Measurements from ENCODE around the gene SNRNP40.
A peak's percentile ranks its signal among the peaks of the same experiment; 100 is the strongest.

SNRNP40 gene

GRCh38 chr1:31230378-31230777 lies 66.2 kb downstream of the SNRNP40 start:
- no peak for DNase-seq (ENCODE audit: low spot score)

- no peak for DNase-seq (ENCODE audit: low spot score)
These were observed 67.6 kb downstream of the SNRNP40 start for GRCh38 chr1:31228986-31229385.

DNA sequence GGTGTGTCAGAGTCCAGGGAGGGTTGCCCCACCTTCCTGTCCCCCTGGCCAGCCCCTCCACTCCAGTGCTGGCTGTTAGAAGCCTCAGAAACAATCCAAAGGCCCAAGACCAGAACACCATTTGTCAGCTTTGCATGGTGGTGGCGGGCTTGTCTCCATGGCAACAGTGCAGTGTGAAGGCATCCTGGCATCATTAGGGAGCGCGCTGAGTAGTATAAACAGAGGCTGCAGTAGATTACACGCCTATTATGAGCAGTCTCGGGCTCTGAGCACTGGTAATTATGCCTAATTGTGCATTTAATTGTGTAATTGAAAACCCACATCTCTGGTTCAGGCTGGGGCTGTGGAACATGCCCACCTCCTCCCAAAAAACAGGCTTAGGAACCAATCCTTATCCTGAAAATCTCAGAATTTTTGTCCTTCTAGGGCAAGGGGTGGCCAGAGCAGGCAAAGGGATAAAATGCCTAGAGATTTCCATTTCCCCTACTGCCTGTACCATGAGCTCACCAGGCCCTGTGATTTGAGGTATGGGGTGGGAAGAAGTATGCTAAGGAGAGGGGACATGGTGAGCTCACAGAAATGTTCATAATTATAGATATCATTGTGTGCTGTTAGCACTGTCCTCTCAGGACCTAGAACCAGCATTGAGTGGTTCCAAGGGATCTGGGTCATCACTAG lies 68.6 kb downstream of the SNRNP40 start:
- no peak for DNase-seq (ENCODE audit: low spot score)

GRCh38 chr1:31224068-31224467 lies 72.5 kb downstream of the SNRNP40 start:
- no peak for DNase-seq (ENCODE audit: low spot score)

DNA sequence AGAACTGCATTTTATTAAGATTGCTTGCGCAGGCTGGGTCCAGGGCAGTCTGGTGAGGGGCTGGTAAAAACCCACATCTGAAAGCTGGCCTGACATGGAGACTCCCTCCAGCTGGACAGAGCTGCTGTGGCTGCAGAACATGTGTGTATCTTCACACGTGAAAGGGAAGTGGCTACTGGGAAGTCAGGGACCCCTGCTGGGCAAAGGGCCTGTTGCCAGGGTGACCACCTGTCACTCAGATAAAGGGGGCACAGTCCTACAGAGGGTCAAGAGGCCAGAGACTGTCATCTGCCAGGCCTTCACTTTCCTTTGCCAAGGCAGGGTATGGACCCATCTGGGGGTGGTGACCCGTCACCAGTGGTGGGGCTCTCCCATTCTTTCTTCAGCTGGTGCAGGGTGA lies 74.4 kb downstream of the SNRNP40 start:
- DNase-seq (ENCODE audit: low spot score): no peak

DNA sequence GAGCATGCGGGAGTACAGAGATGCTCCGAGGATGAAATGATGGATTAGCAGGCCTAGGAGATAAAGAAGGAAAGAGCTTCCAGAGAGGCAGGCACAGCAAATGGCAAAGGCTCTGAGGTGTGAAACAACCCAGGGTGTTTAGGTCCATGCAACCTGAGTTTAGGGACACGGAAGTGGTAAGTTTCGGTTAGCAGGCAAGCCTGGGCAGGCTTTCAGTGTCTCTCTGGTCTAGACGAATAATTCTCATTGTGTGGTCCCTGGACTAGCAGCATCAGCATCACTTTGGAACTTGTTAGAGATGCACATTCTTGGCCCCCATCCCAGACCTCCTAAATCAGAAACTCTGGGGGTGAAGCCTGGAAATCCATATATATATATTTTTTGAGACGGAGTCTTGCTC lies 75.5 kb downstream of the SNRNP40 start:
- DNase-seq (ENCODE audit: low spot score): no peak

DNA sequence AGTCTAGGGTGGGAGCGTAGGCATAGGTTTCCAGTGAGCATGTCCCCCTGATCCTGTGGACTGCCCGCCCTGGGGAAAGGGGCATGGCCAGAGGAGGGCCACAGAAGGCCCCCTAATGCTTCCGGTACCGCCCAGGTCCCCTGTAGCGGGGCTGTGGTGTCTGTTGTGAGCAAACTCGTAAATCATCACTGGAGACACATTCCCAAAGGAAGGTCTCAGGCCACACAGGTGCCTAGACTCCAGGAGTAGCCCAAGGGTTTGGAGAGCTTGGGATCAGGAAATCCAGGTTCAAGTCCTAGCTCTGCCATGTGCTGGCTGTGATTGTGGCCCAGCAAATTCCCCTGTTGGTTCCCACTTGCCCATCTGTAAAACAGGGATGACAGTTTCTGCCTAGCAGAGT lies 77.1 kb downstream of the SNRNP40 start:
- DNase-seq (ENCODE audit: low spot score): no peak

DNA sequence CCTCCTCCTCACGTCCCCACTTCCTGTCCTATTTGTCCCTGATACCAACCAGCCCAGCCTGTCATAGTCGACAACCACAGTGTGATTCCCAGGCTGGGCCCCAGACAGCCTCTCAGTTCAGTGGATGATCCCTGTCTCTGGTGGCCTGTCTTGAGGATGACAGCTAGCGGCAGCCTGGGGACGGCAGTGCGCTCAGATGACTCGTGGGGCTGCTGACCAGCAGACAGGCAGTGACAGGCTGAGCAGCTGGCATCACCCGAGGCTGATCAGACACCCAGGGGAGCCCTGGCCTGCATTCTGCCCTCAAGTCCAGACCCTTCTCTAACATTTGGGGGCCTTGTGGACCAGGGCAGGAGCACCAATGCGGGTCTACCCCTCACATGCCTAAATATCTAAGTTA lies 77.9 kb downstream of the SNRNP40 start:
- no peak for DNase-seq (ENCODE audit: low spot score)

DNA sequence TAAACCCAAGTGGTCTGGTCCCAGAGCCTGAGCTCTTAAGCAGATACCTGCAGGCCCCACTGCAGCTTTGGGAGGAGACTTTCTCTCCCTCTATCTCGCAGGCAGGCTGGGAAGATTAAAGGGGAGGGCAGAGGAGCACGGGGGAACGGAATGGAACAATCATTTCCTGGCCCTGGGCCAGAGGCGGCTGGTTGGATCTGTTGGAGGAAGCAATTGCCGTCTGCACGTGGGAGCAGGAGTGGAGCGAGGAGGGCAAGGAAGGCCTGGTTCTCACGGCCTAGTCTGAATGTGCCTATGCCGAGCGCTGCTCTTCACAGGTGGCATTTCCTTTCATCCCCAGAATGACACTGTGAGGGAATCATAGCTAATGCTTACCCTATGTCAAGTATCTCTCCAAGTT lies 80.6 kb downstream of the SNRNP40 start:
- DNase-seq (ENCODE audit: low spot score): no peak

DNA sequence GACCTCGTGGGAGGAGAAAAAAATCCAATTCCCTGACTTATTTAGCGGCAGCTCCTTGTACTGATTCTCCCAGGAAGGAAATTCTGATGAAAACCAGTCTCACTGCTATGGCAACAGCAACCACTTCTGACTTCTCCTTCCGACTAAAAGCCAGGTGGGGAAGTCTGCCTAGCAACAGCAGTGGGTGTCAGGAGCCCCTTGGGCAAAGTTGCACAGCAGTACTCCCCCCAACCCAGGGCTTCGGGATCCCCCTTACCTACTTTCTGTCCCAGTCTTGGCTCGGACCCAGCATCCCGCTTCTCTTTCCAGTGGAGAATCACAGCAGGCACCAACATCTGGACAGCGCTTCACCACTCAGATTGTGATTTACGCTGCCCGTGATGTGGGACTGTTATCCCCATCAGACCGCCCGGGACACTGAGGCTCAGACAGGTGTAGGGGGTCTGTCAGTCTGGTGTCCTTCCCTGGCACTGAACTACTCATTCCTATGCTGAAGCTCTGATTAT lies 81.5 kb downstream of the SNRNP40 start:
- DNase-seq (ENCODE audit: low spot score): no peak

- peak; percentile 49 for DNase-seq (ENCODE audit: low spot score)
These were observed 82.1 kb downstream of the SNRNP40 start for GRCh38 chr1:31214316-31215064.

All from HuH-7 (cell line).